ENCODE results near the gene KCNK13. TPM values are rescaled to one million over a fixed set of nuclear protein-coding genes. Genes with fewer than 3 reads are reported as not detected.

KCNK13 gene
- total and polyA plus RNA-seq, 2 of the 4 experiments (the other 2 are of a cell fraction) = not detected

- no peak overlapping the region for H2BK15ac ChIP-seq (ENCODE audit: low read depth, low read length)
- no peaks in the 10 kb centered on the region for H3K9me1 ChIP-seq (ENCODE audit: insufficient read depth, low read length)
- no peak overlapping the region for H3K23ac ChIP-seq (ENCODE audit: low read depth, low read length)
- no peak overlapping the region for H4K91ac ChIP-seq (ENCODE audit: insufficient read depth, low read depth, low read length)
- no peak overlapping the region for H2BK20ac ChIP-seq (ENCODE audit: low read depth, low read length)
- no peak overlapping the region for H3K4me3 ChIP-seq (ENCODE audit: insufficient read depth, low read depth, low read length)
- no peak overlapping the region for H3K27ac ChIP-seq (ENCODE audit: insufficient read depth, low read length)
- no TSS peak for BruUV-seq (replicated peaks)
- no peak overlapping the region for H3K4me2 ChIP-seq (ENCODE audit: low read depth, low read length)
- no peak overlapping the region for H3K14ac ChIP-seq (replicated peaks; ENCODE audit: low read depth, low read length)
- peaks cover 5% of the 10 kb centered on the region; the same call in 1 of the 2 replicates for H3K27me3 ChIP-seq (ENCODE audit: control insufficient read depth, insufficient read depth, low read length)
- TF ChIP-seq BHLHE40 (IDR thresholded peaks at IDR 0.05; ENCODE audit: low read depth, low read length) (no peak), SMC3 (IDR thresholded peaks at IDR 0.05; ENCODE audit: low read depth, low read length) (no peak)
- no peak overlapping the region for H3K56ac ChIP-seq (ENCODE audit: extremely low read depth, insufficient read depth, low read length)
- no peaks in the 10 kb centered on the region for H3K9me3 ChIP-seq (ENCODE audit: control insufficient read depth, insufficient read depth, low read length)
- H3K4me1 ChIP-seq (ENCODE audit: control insufficient read depth, insufficient read depth, low read length) = no peaks in the 10 kb centered on the region
- H2BK5ac ChIP-seq (ENCODE audit: low read depth, low read length, poor library complexity, severe bottlenecking) = no peak overlapping the region
- CTCF ChIA-PET = no interaction called here
- in situ Hi-C loops (cut with MboI; ENCODE audit: low sequenced_read_pairs) (no loop called here), dilution Hi-C loops (cut with HindIII; ENCODE audit: low sequenced_read_pairs, unreplicated experiment) (no loop called here), intact Hi-C loops (cut with micrococcal nuclease) (no loop called here)
- no peak overlapping the region for H3K18ac ChIP-seq (ENCODE audit: low read depth, low read length)
- H2BK120ac ChIP-seq (ENCODE audit: low read depth, low read length) = no peak overlapping the region
- no peak overlapping the region for H2AK5ac ChIP-seq (ENCODE audit: low read depth, low read length)
- H2AK9ac ChIP-seq (replicated peaks; ENCODE audit: low read depth, low read length, poor library complexity) = no peak overlapping the region
- DNase-seq (no peak), ATAC-seq (ENCODE audit: low read depth) (no peak)
- H4K5ac ChIP-seq (ENCODE audit: low read depth, low read length) = no peak overlapping the region
- no CpG with 5 or more reads among the region's 2 CpGs for WGBS, 2 experiments (ENCODE audit: extremely low coverage in 2 of 2, insufficient read length in 1 of 2)
- no peaks in the 10 kb centered on the region for H3K79me1 ChIP-seq (ENCODE audit: low read depth in 1 of 2, low read length in 2 of 2)
- no peak overlapping the region for H3K9ac ChIP-seq (ENCODE audit: low read depth, low read length)
- H4K20me1 ChIP-seq (ENCODE audit: insufficient read depth, low read length) = no peaks in the 10 kb centered on the region
- POLR2A ChIA-PET (ENCODE audit: unreplicated experiment) = no interaction called here
- H2AFZ ChIP-seq (replicated peaks; ENCODE audit: low read length, poor library complexity) = no peak overlapping the region
- H3K4ac ChIP-seq (ENCODE audit: low read depth, low read length) = no peak overlapping the region
- no peaks in the 10 kb centered on the region for H3K36me3 ChIP-seq (ENCODE audit: control insufficient read depth, insufficient read depth, low read length)
- no peak overlapping the region for H4K8ac ChIP-seq (ENCODE audit: low read depth in 2 of 2, low read length in 2 of 2)
Observed at GRCh38 chr14:90188588-90188987, 126.8 kb downstream of the KCNK13 start.
